NCI-H1436 treated with DMSO at 0.1 percent for 48 hours (cell line): Measurements from ENCODE around the gene VCP.
A peak's percentile ranks its signal among the peaks of the same experiment; 100 is the strongest.

Experiments used
- DNase-seq: peaks from one replicate; lab custom pipeline; 2025; lab: John Stamatoyannopoulos, UW

Gene VCP

GRCh38 chr9:35103660-35104191 is 31.3 kb upstream of the VCP start:
- DNase-seq: no peak

GRCh38 chr9:35102769-35103659 is 30.6 kb upstream of the VCP start, which contains the start of gene STOML2:
TSS of gene STOML2 (minus strand) at chr9:35103131. CDS start at chr9:35103094, 37 bp downstream.
- peak; percentile 71 for DNase-seq

- DNase-seq: no peak
Measured at GRCh38 chr9:35102465-35102768, 30.0 kb upstream of the VCP start.

GRCh38 chr9:35097573-35097972 is 25.1 kb upstream of the VCP start:
- DNase-seq: no peak

- DNase-seq: peak; percentile 39
Measured at GRCh38 chr9:35096035-35096849, 23.8 kb upstream of the VCP start, which contains the start of gene PIGO. TSS of gene PIGO (minus strand) at chr9:35096591. CDS start at chr9:35095565, 1,026 bp downstream.

GRCh38 chr9:35091536-35091935 is 19.1 kb upstream of the VCP start:
- no peak for DNase-seq

- no peak for DNase-seq
Measured at GRCh38 chr9:35089434-35089833, 17.0 kb upstream of the VCP start.

GRCh38 chr9:35085078-35085477 is 12.7 kb upstream of the VCP start:
- DNase-seq: no peak

- peak; percentile 59 for DNase-seq
Measured at GRCh38 chr9:35079426-35080341, 7.3 kb upstream of the VCP start, which contains the start of gene FANCG. TSS of gene FANCG (minus strand) at chr9:35079942. CDS start at chr9:35079524, 418 bp downstream.

GRCh38 chr9:35079041-35079425 is 6.6 kb upstream of the VCP start:
- no peak for DNase-seq

GRCh38 chr9:35078066-35078465 is 5.6 kb upstream of the VCP start:
- no peak for DNase-seq

- no peak for DNase-seq
Measured at GRCh38 chr9:35076848-35077247, 4.4 kb upstream of the VCP start.

GRCh38 chr9:35075358-35075757 is 2.9 kb upstream of the VCP start:
- DNase-seq: no peak

- no peak for DNase-seq
Measured at GRCh38 chr9:35074791-35075190, 2.4 kb upstream of the VCP start.

- no peak for DNase-seq
Measured at GRCh38 chr9:35074141-35074540, 1.7 kb upstream of the VCP start.

GRCh38 chr9:35073279-35073612 is 821 bp upstream of the VCP start:
- no peak for DNase-seq

GRCh38 chr9:35071814-35072460 is 488 bp downstream of the VCP start:
- DNase-seq: peak; percentile 2

GRCh38 chr9:35070823-35071813 is 1.3 kb downstream of the VCP start:
- DNase-seq: no peak

GRCh38 chr9:35069020-35069419 is 3.4 kb downstream of the VCP start:
- no peak for DNase-seq

- DNase-seq: no peak
Measured at GRCh38 chr9:35067056-35067455, 5.4 kb downstream of the VCP start.
